HG02973 (cell line): Measurements from ENCODE around the gene RIN3.

ENCODE experiments used
- ATAC-seq: cut with Tn5 transposase; IDR thresholded peaks from one replicate; pipeline ENCODE4 v1.9.1; 2021; ENCODE audit warnings: moderate library complexity; ENCODE audit not compliant: unreplicated experiment

The RIN3 gene

GRCh38 chr14:92701826-92702225 lies 188.2 kb downstream of the RIN3 start:
- ATAC-seq, result no peak

GRCh38 chr14:92702441-92702918 lies 188.9 kb downstream of the RIN3 start:
- no peak for ATAC-seq

- no peak for ATAC-seq
Measured at GRCh38 chr14:92703516-92703915, 189.9 kb downstream of the RIN3 start.

GRCh38 chr14:92704036-92704804 lies 190.6 kb downstream of the RIN3 start:
- peak; percentile 76 for ATAC-seq

- no peak for ATAC-seq
Measured at GRCh38 chr14:92704821-92705220, 191.2 kb downstream of the RIN3 start.

GRCh38 chr14:92706386-92706785 lies 192.8 kb downstream of the RIN3 start:
- ATAC-seq, result no peak

- no peak for ATAC-seq
Measured at GRCh38 chr14:92709340-92710000, 195.9 kb downstream of the RIN3 start.

GRCh38 chr14:92710001-92710341 lies 196.4 kb downstream of the RIN3 start:
- ATAC-seq, result no peak

GRCh38 chr14:92711976-92712653 lies 198.5 kb downstream of the RIN3 start:
- ATAC-seq, result no peak

GRCh38 chr14:92712654-92713051 lies 199.1 kb downstream of the RIN3 start:
- no peak for ATAC-seq

- peak; percentile 53 for ATAC-seq
Measured at GRCh38 chr14:92714739-92715307, 201.2 kb downstream of the RIN3 start.

GRCh38 chr14:92716131-92716530 lies 202.6 kb downstream of the RIN3 start:
- no peak for ATAC-seq

- ATAC-seq, result no peak
Measured at GRCh38 chr14:92717571-92718042, 204.0 kb downstream of the RIN3 start.

- no peak for ATAC-seq
Measured at GRCh38 chr14:92718664-92719063, 205.1 kb downstream of the RIN3 start.

GRCh38 chr14:92719421-92719820 lies 205.8 kb downstream of the RIN3 start:
- ATAC-seq, result no peak

- no peak for ATAC-seq
Measured at GRCh38 chr14:92719890-92720323, 206.3 kb downstream of the RIN3 start.

GRCh38 chr14:92724516-92725340 lies 211.1 kb downstream of the RIN3 start:
- ATAC-seq, result no peak

- ATAC-seq, result no peak
Measured at GRCh38 chr14:92726135-92726932, 212.8 kb downstream of the RIN3 start.

GRCh38 chr14:92726933-92727262 lies 213.3 kb downstream of the RIN3 start:
- ATAC-seq, result no peak
